GM12878 (cell line): ENCODE results near the gene ABCB10. TPM values are rescaled to one million over a fixed set of nuclear protein-coding genes. Genes with fewer than 3 reads are reported as not detected.

Experiments
- ATAC-seq: fragments of 200-7000 bp; cut with Tn5 transposase; 3 replicates; pipeline ENCODE4 v1.9.1; 2020; ENCODE audit warnings: mild to moderate bottlenecking, moderate library complexity
- BruUV-seq: library from RNA; stranded (reverse); fragments of 400-500 nt; replicated peaks from 2 replicates; lab custom pipeline; 2021; lab: Mats Ljungman, UMichigan
- CTCF ChIA-PET: fragments of 300-600 bp; sonication (Branson Sonifier 250); formaldehyde crosslinking; extraction: SDS; loops from one replicate; lab custom pipeline; 2021; ENCODE audit warnings: inconsistent platforms; lab: Yijun Ruan, JAX
- POLR2A ChIA-PET: fragments of 350-600 bp; formaldehyde crosslinking; extraction: SDS; loops from one replicate; lab custom pipeline; 2021; ENCODE audit warnings: inconsistent platforms; lab: Charles Lee
- RAD21 ChIA-PET: fragments of 300-600 bp; sonication (Branson Sonifier 250); formaldehyde crosslinking; loops from one replicate; lab custom pipeline; 2023; ENCODE audit warnings: antibody characterized with exemption; ENCODE audit not compliant: unreplicated experiment; lab: Charles Lee
- SMC1A ChIA-PET: fragments of 300-600 bp; sonication (Branson Sonifier 250); formaldehyde crosslinking; loops from one replicate; lab custom pipeline; 2023; ENCODE audit not compliant: unreplicated experiment, uncharacterized antibody; lab: Charles Lee
- DNase-seq: peaks from one replicate; pipeline ENCODE4 v3.0.0-alpha.2; 2011; ENCODE audit warnings: low read depth, low spot score
- FAIRE-seq: peaks from 3 replicates; lab custom pipeline; 2011; peaks lifted over from hg19 to GRCh38; lab: Jason Lieb, UNC
- H2AFZ ChIP-seq: 2 replicates; pipeline ENCODE4 v1.6.0; 2011; ENCODE audit warnings: low read depth, low read length, control low read depth; ENCODE audit not compliant: control insufficient read depth
- H3K27ac ChIP-seq: 2 replicates; pipeline ENCODE4 v1.5.1; 2011; ENCODE audit warnings: control low read depth; ENCODE audit not compliant: control insufficient read depth, insufficient read depth
- H3K27me3 ChIP-seq, 2 experiments: replicated peaks in 1 of 2; 2 replicates each; pipeline versions ENCODE4 v1.6.0 to v1.6.1; 2011; ENCODE audit warnings: low read length in 1 of 2; ENCODE audit not compliant: control insufficient read depth in 2 of 2, insufficient read depth in 2 of 2
- H3K36me3 ChIP-seq, 2 experiments: 2 replicates each; pipeline ENCODE4 v1.5.1; 2011; ENCODE audit warnings: low read length in 1 of 2; ENCODE audit not compliant: control insufficient read depth in 2 of 2, insufficient read depth in 2 of 2
- H3K4me1 ChIP-seq: 2 replicates; pipeline ENCODE4 v1.6.1; 2011; ENCODE audit warnings: mild to moderate bottlenecking, low read length, moderate library complexity, mixed read lengths; ENCODE audit not compliant: control insufficient read depth, insufficient read depth
- H3K4me2 ChIP-seq: 2 replicates; pipeline ENCODE4 v1.6.0; 2011; ENCODE audit warnings: control low read depth; ENCODE audit not compliant: control insufficient read depth, insufficient read depth
- H3K4me3 ChIP-seq: fragments of 200-600 bp; sonication (generic); 2 replicates; pipeline ENCODE4 v1.5.1; 2016
- H3K79me2 ChIP-seq: 2 replicates; pipeline ENCODE4 v1.6.0; 2011; ENCODE audit warnings: low read length; ENCODE audit not compliant: control insufficient read depth, insufficient read depth
- H3K9ac ChIP-seq: 2 replicates; pipeline ENCODE4 v1.8.0; 2011; ENCODE audit warnings: low read length, control low read depth, mixed read lengths; ENCODE audit not compliant: control insufficient read depth, insufficient read depth
- H3K9me3 ChIP-seq: replicated peaks from 3 replicates; pipeline ENCODE4 v1.5.1; 2011; ENCODE audit warnings: mild to moderate bottlenecking, low read length; ENCODE audit not compliant: control insufficient read depth, insufficient read depth
- H4K20me1 ChIP-seq: 2 replicates; pipeline ENCODE4 v1.6.0; 2011; ENCODE audit not compliant: control insufficient read depth, insufficient read depth
- CHD4 ChIP-seq: fragments of 200-600 bp; sonication (generic); IDR thresholded peaks from 2 replicates; pipeline ENCODE4 v1.6.1; 2016; ENCODE audit warnings: mild to moderate bottlenecking
- EP300 ChIP-seq, 2 experiments: fragments of 150-350 bp in 1 of 2; IDR thresholded peaks; 2 replicates each; pipeline ENCODE4 v1.6.1; 2011 to 2012; ENCODE audit warnings: low read depth in 2 of 2, low read length in 2 of 2, borderline replicate concordance in 1 of 2, improper control_type of control experiment in 1 of 2, inconsistent platforms in 1 of 2; ENCODE audit not compliant: control insufficient read depth in 1 of 2
- SPI1 ChIP-seq: IDR thresholded peaks from 2 replicates; pipeline ENCODE4 v1.6.1; 2011; ENCODE audit warnings: low read depth, mild to moderate bottlenecking, low read length, moderate library complexity, borderline replicate concordance; ENCODE audit not compliant: insufficient read depth
- WGBS: methylation state at CpG from one replicate; pipeline ENCODE4 v1.1.6; 2016; ENCODE audit warnings: low lambda C conversion rate; ENCODE audit not compliant: insufficient replicate concordance, insufficient coverage; ENCODE audit errors: missing lambda C conversion rate; 5-methylcytosine and 5-hydroxymethylcytosine counted together
- in situ Hi-C: fragments of 300-500 bp; cut with MboI; formaldehyde crosslinking; loops from 9 replicates; pipeline ENCODE4 v1.14.3; 2018; ENCODE audit warnings: mixed read lengths
- intact Hi-C: fragments of 100-400 bp; cut with micrococcal nuclease; formaldehyde crosslinking; loops from one replicate; pipeline ENCODE4 v1.14.2; 2022; ENCODE audit not compliant: unreplicated experiment
- polyA plus RNA-seq, 11 experiments: library from polyadenylated mRNA; depleted of rRNA in 4 of 11; unstranded in 6 of 11; stranded (reverse) in 5 of 11; fragments of >200 nt; fragmentation: Nextera tagmentation in 4 of 11; fragmentation: Illumina TruSeq in 1 of 11; extraction: Ambion mirVana in 4 of 11; extraction: Trizol in 1 of 11; gene quantifications; 1 replicate in 1 of 11; 2 replicates in 10 of 11; pipeline versions ENCODE4 v1.2.1 to v1.2.3, GENCODE V29; 2011 to 2016; ENCODE audit warnings: inconsistent platforms in 2 of 11, missing spikeins in 2 of 11, low read depth in 1 of 11
- total RNA-seq, 4 experiments: library from RNA; depleted of rRNA in 3 of 4; stranded (reverse); fragments of >200 nt in 3 of 4; fragmentation: Illumina TruSeq in 1 of 4; extraction: Trizol in 1 of 4; gene quantifications; 2 replicates each; pipeline versions ENCODE4 v1.2.1 to v1.2.3, GENCODE V29; 2013 to 2021
- TF ChIP-seq, protein P1 (sequence below): fragments of 150-350 bp; IDR thresholded peaks from 2 replicates; pipeline ENCODE4 v1.6.1; 2014; ENCODE audit warnings: mild to moderate bottlenecking, low read depth, low read length

The ABCB10 gene
- total and polyA plus RNA-seq, 10 of the 15 experiments (the other 5 are each of a cell fraction or from before 2014, with no cell fraction given) = 8.0 to 30.5 (median 16.7) TPM

DNA sequence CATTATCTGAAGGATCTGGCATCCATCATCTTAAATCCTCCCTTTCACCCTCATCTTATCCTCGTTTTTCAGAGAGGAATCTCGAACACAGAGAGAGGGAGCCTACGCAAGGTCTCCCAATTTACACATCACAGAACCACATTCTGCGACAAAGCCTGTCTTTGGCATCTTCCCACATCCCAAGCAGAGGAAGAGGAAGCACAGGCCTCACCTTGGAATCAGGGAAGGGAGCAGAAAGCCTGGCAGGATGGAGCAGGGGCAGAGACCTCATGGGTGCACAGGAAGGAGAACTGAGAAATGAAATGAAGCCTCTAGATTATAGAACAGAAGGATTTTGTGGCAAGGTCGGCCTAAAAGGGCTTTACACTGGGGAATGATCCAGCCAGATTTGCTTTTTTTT is 5.8 kb downstream of the ABCB10 start:
- no peak for FAIRE-seq
- H3K9me3 ChIP-seq = no peaks in the 10 kb centered on the region
- no peak overlapping the region for H3K9ac ChIP-seq
- TF ChIP-seq, protein P1, sequence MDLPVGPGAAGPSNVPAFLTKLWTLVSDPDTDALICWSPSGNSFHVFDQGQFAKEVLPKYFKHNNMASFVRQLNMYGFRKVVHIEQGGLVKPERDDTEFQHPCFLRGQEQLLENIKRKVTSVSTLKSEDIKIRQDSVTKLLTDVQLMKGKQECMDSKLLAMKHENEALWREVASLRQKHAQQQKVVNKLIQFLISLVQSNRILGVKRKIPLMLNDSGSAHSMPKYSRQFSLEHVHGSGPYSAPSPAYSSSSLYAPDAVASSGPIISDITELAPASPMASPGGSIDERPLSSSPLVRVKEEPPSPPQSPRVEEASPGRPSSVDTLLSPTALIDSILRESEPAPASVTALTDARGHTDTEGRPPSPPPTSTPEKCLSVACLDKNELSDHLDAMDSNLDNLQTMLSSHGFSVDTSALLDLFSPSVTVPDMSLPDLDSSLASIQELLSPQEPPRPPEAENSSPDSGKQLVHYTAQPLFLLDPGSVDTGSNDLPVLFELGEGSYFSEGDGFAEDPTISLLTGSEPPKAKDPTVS = no peak
- TF ChIP-seq EP300 (IDR thresholded peaks at IDR 0.05; ENCODE audit: borderline replicate concordance in 1 of 2, control insufficient read depth in 1 of 2, low read depth in 2 of 2, low read length in 2 of 2) (no peak), CHD4 (no peak), SPI1 (no peak)
- no peak for DNase-seq
- no peak overlapping the region for H2AFZ ChIP-seq
- intact Hi-C loops = loop anchor here (10.0 kb wide), 1 partner anchor 522 kb away; no protein-coding TSS in a partner anchor
- H3K79me2 ChIP-seq = peaks cover 33% of the 10 kb centered on the region
- SMC1A ChIA-PET = no interaction called here
- CTCF ChIA-PET = no interaction called here
- H3K36me3 ChIP-seq = no peaks in the 10 kb centered on the region; a peak in 1 of 4 replicates
- no peak overlapping the region for H3K4me3 ChIP-seq
- no peak overlapping the region for H3K27ac ChIP-seq
- 72% methylated on average over 5 of the region's 5 CpGs for WGBS
- ATAC-seq = no peak
- POLR2A ChIA-PET = no interaction called here
- no peaks in the 10 kb centered on the region for H3K27me3 ChIP-seq
- no peaks in the 10 kb centered on the region for H3K4me1 ChIP-seq
- no TSS peak for BruUV-seq
- RAD21 ChIA-PET = no interaction called here
- no peak overlapping the region for H3K4me2 ChIP-seq
- H4K20me1 ChIP-seq = no peaks in the 10 kb centered on the region; the same call in 1 of the 2 replicates
- in situ Hi-C loops = no loop called here
